GM13977 (cell line): ENCODE data around the gene KCNQ5.

Experiments
- DNase-seq: peaks from one replicate; pipeline ENCODE4 v3.0.0; 2012; ENCODE audit warnings: low spot score
- CTCF ChIP-seq: IDR thresholded peaks from 2 replicates; pipeline ENCODE4 v1.5.1; 2012; ENCODE audit warnings: mild to moderate bottlenecking, control low read depth; ENCODE audit not compliant: insufficient read depth; ENCODE audit errors: extremely low read depth, missing control alignments
- in situ Hi-C: fragments of 300-500 bp; cut with MboI; formaldehyde crosslinking; loops from one replicate; pipeline ENCODE4 v1.12.0; 2022; ENCODE audit warnings: low sequenced_read_pairs, low pct_unique_long_range_greater_than_20kb, mixed read lengths, inconsistent platforms; ENCODE audit not compliant: unreplicated experiment

Gene KCNQ5

DNA sequence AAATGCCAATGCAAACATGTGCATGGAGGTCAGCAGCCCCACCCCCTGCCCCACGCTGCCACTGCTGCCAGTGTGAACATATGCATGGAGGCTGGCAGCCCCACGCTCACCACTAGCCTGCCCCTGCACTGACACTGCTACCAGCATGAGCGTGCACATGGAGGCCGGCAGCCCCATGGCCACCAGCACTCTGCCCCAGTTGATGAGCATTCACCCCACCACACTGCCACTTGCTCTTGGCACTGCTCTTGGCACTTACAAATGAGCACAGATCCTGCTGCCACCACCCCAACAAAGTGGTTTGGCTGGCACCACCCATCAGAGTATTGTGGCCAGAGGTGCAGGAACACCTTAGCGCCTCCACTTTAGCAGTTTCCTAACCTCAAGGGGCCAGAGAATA is 429.3 kb downstream of the KCNQ5 start:
- no peak for DNase-seq
- in situ Hi-C loops: no loop called here
- no peak for TF ChIP-seq CTCF

GRCh38 chr6:73054958-73055357 is 433.1 kb downstream of the KCNQ5 start:
- DNase-seq: no peak
- in situ Hi-C loops: no loop called here
- TF ChIP-seq CTCF: no peak

DNA sequence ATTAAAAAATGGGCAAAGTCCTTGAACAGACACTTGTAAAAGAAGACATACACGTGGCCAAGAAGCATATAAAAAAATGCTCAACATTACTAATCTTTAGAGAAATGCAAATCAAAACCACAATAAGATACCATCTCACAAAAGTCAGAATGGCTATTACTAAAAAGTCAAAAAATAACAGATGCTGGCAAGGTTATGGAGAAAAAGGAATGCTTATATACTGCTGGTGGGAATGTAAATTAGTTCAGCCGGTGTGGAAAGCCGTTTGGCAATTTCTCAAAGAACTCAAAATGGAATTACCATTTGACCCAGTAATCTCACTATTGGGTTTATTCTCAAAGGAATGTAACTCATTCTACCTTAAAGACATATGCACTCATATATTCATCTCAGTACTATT is 436.9 kb downstream of the KCNQ5 start:
- TF ChIP-seq CTCF: no peak
- in situ Hi-C loops: no loop called here
- no peak for DNase-seq

GRCh38 chr6:73062130-73062529 is 440.3 kb downstream of the KCNQ5 start:
- no peak for TF ChIP-seq CTCF
- in situ Hi-C loops: no loop called here
- no peak for DNase-seq

DNA sequence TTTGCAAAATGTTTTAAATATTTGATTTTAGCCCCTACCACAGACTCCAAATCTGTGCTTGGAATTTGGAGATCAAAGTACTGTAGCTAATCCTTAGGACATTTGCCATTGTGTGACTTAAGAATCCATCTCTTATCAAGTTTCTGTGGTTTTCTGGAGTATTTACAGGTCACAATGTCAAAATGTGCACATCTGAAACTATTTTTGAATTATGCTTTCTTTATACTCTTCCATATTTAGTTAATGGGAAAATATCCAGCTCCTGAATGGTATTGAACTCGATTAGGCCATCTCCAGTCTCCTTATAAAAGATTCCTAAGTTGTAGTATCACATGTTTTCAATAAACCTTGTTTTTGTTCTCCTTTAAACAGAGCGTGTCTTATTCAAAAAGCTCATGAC is 441.0 kb downstream of the KCNQ5 start:
- in situ Hi-C loops: no loop called here
- DNase-seq: no peak
- no peak for TF ChIP-seq CTCF

DNA sequence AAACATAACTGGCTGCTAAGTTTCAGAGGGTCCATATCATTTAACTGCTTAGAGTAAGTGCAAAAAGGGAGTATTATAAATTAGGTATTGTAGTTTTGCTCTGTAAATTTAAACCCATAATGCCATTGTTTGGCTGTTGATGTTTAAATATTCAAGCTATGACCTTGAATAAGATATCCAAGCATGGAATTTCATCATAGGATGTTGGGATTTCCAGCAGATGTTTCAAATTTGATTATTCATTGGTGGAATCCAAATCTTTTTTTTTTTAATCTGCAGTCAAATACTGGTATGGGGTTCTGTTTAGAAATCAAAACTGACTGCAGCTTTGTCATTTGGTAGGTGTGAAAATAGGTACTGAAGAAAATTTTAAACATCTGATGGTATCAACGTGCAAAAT is 442.4 kb downstream of the KCNQ5 start:
- DNase-seq: no peak

More for the DNA sequence above, 442.4 kb downstream of the KCNQ5 start:
- in situ Hi-C loops: no loop called here
- no peak for TF ChIP-seq CTCF
